Fibroblast of villous mesenchyme (primary cell): ENCODE results near the gene CACNA2D4. TPM values are rescaled to one million over a fixed set of nuclear protein-coding genes. Genes with fewer than 3 reads are reported as not detected.

Experiments used
- DNase-seq: peaks from one replicate; pipeline ENCODE4 v3.0.0-alpha.2; 2010; ENCODE audit warnings: low read depth
- H3K4me3 ChIP-seq: 2 replicates; pipeline ENCODE4 v1.5.1; 2011; ENCODE audit warnings: low read depth, mild to moderate bottlenecking, low read length
- CTCF ChIP-seq: IDR thresholded peaks from 2 replicates; pipeline ENCODE4 v1.5.1; 2012; ENCODE audit warnings: low read depth, mild to moderate bottlenecking, low read length; ENCODE audit not compliant: insufficient read depth
- total RNA-seq: library from RNA; depleted of rRNA; stranded (reverse); fragments of >200 nt; gene quantifications from 2 replicates; pipeline ENCODE4 v1.2.3, GENCODE V29; 2012

The CACNA2D4 gene
- total RNA-seq, 1 donor, result 1.7 TPM

- no peak for TF ChIP-seq CTCF
- no peak overlapping the region for H3K4me3 ChIP-seq
- peak; percentile 41 for DNase-seq
These were observed 13.9 kb upstream of the CACNA2D4 start for GRCh38 chr12:1932264-1932777.

- TF ChIP-seq CTCF, result no peak
- DNase-seq, result no peak
- no peak overlapping the region for H3K4me3 ChIP-seq
These were observed 13.2 kb upstream of the CACNA2D4 start for GRCh38 chr12:1931642-1932041.

GRCh38 chr12:1930803-1931597, 12.5 kb upstream of the CACNA2D4 start:
- no peak for TF ChIP-seq CTCF
- DNase-seq, result no peak
- no peak overlapping the region for H3K4me3 ChIP-seq

GRCh38 chr12:1929985-1930802, 11.7 kb upstream of the CACNA2D4 start:
- no peak overlapping the region for H3K4me3 ChIP-seq
- no peak for TF ChIP-seq CTCF
- DNase-seq, result no peak

- no peak overlapping the region for H3K4me3 ChIP-seq
- no peak for TF ChIP-seq CTCF
- DNase-seq, result no peak
These were observed 11.0 kb upstream of the CACNA2D4 start for GRCh38 chr12:1929241-1929984.

- no peak for TF ChIP-seq CTCF
- no peak overlapping the region for H3K4me3 ChIP-seq
- no peak for DNase-seq
These were observed 10.1 kb upstream of the CACNA2D4 start for GRCh38 chr12:1928439-1929121.
